ENCODE measurements around the gene ZCCHC24.
A peak's percentile ranks its signal among the peaks of the same experiment; 100 is the strongest.

- TF ChIP-seq POLR2A (IDR thresholded peaks at IDR 0.05) (no peak), POLR2AphosphoS5 (IDR thresholded peaks at IDR 0.05) (peak in 2 of 3 donors; percentile 19 to 51)
Measured at GRCh38 chr10:79488336-79488735, 42.9 kb upstream of the ZCCHC24 start.
